OCI-LY7 (cell line): ENCODE data around the gene SNCA. TPM values are rescaled to one million over a fixed set of nuclear protein-coding genes. Genes with fewer than 3 reads are reported as not detected.

Experiments
- BruUV-seq: library from RNA; stranded (reverse); fragments of 400-500 nt; replicated peaks from 2 replicates; lab custom pipeline; 2021; lab: Mats Ljungman, UMichigan
- CTCF ChIA-PET: fragments of 300-600 bp; sonication (Branson Sonifier 250); formaldehyde crosslinking; loops from one replicate; lab custom pipeline; 2022; ENCODE audit warnings: antibody characterized with exemption; ENCODE audit not compliant: unreplicated experiment; lab: Charles Lee
- POLR2A ChIA-PET: fragments of 300-600 bp; sonication (Branson Sonifier 250); formaldehyde crosslinking; loops from one replicate; lab custom pipeline; 2022; ENCODE audit warnings: antibody characterized with exemption; lab: Charles Lee
- DNase-seq: peaks from one replicate; pipeline ENCODE4 v3.0.0-alpha.2; 2015; ENCODE audit warnings: low spot score
- H2AFZ ChIP-seq: fragments of 200-600 bp; sonication (generic), shearing (Covaris generic); 2 replicates; pipeline ENCODE4 v1.6.1; 2014; ENCODE audit warnings: mild to moderate bottlenecking, antibody characterized with exemption, low read length, moderate library complexity
- H3K27ac ChIP-seq: fragments of 200-600 bp; sonication (generic); 2 replicates; pipeline ENCODE4 v1.5.1; 2014; ENCODE audit warnings: mixed run types, low read depth, mild to moderate bottlenecking, moderate library complexity, low read length, inconsistent platforms; ENCODE audit not compliant: poor library complexity, severe bottlenecking
- H3K36me3 ChIP-seq: fragments of 200-600 bp; sonication (generic); 2 replicates; pipeline ENCODE4 v1.6.1; 2014; ENCODE audit warnings: mild to moderate bottlenecking, antibody characterized with exemption, low read length, moderate library complexity, mixed read lengths; ENCODE audit not compliant: insufficient read depth
- H3K4me1 ChIP-seq: fragments of 200-600 bp; sonication (generic); 2 replicates; pipeline ENCODE4 v1.5.1; 2014; ENCODE audit warnings: mild to moderate bottlenecking, low read length; ENCODE audit not compliant: insufficient read depth, poor library complexity, severe bottlenecking
- H3K4me2 ChIP-seq: fragments of 200-600 bp; sonication (generic); 2 replicates; pipeline ENCODE4 v1.6.1; 2014; ENCODE audit warnings: mild to moderate bottlenecking, low read length
- H3K4me3 ChIP-seq: fragments of 200-600 bp; sonication (generic); 2 replicates; pipeline ENCODE4 v1.5.1; 2014; ENCODE audit warnings: mild to moderate bottlenecking, low read depth, low read length; ENCODE audit not compliant: poor library complexity, severe bottlenecking
- H3K79me2 ChIP-seq: fragments of 200-600 bp; sonication (generic); 2 replicates; pipeline ENCODE4 v1.6.1; 2016; ENCODE audit warnings: low read depth, mild to moderate bottlenecking, low read length, moderate library complexity, mixed read lengths; ENCODE audit not compliant: insufficient read depth
- H3K9me2 ChIP-seq: fragments of 200-600 bp; sonication (generic); 2 replicates; pipeline ENCODE4 v1.6.1; 2016; ENCODE audit warnings: mild to moderate bottlenecking, low read length, mixed read lengths; ENCODE audit not compliant: insufficient read depth
- H3K9me3 ChIP-seq: fragments of 200-600 bp; sonication (generic); 2 replicates; pipeline ENCODE4 v1.6.1; 2014; ENCODE audit warnings: mild to moderate bottlenecking, mixed run types, low read length, mixed read lengths
- H4K20me1 ChIP-seq: fragments of 200-600 bp; sonication (generic); 2 replicates; pipeline ENCODE4 v1.6.1; 2014; ENCODE audit warnings: mild to moderate bottlenecking, antibody characterized with exemption, low read length, moderate library complexity, mixed read lengths; ENCODE audit not compliant: insufficient read depth
- EZH2phosphoT487 ChIP-seq: fragments of 200-600 bp; sonication (generic); IDR thresholded peaks from 2 replicates; pipeline ENCODE4 v1.6.1; 2018; ENCODE audit warnings: low read depth, borderline replicate concordance, mild to moderate bottlenecking, mixed run types, antibody characterized with exemption, low read length, moderate library complexity, mixed read lengths
- intact Hi-C: fragments of 100-400 bp; cut with micrococcal nuclease; formaldehyde crosslinking; loops from one replicate; pipeline ENCODE4 v1.10.0; 2022; ENCODE audit not compliant: unreplicated experiment
- total RNA-seq, 2 experiments: library from RNA; depleted of rRNA in 1 of 2; stranded (reverse); fragments of >200 nt in 1 of 2; shearing (Covaris generic) in 1 of 2; gene quantifications; 2 replicates each; pipeline ENCODE4 v1.2.3, GENCODE V29; 2014 to 2022
- TF ChIP-seq, protein P1 (sequence below): fragments of 200-600 bp; sonication (generic); conservative IDR thresholded peaks from 2 replicates; pipeline ENCODE4 v1.5.1; 2014; ENCODE audit warnings: mild to moderate bottlenecking, antibody characterized with exemption, low read length, moderate library complexity, mixed read lengths

The SNCA gene
- total RNA-seq, 2 experiments from 2014 or later, result not detected

DNA sequence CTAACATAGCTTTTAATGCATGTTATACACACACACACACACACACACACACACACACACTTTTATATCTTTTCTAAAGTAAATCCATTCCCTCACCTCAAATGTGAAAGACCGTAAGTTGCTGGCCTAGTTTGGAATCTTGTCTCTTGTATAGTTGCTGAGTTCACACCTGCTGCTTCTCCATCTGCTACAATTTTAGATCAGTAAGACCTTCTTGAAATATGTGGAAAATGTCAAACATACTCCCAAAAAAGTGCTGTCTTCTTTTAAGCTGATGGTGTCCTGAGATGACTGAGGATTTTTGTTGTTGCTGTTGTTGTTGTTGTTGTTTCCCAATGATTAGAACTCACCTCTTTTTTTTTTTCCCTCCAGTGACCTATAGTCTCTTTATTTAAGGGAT is 121.3 kb downstream of the SNCA start:
- ChIA-PET POLR2A (no interaction called here), CTCF (no interaction called here)
- Histone ChIP-seq H3K4me1 (no peaks in the 10 kb centered on the region), H3K79me2 (no peaks in the 10 kb centered on the region), H3K27ac (no peak overlapping the region), H3K9me3 (no peaks in the 10 kb centered on the region), H3K36me3 (no peaks in the 10 kb centered on the region), H3K9me2 (no peaks in the 10 kb centered on the region), H3K4me2 (no peak overlapping the region), H2AFZ (no peak overlapping the region), H3K4me3 (no peak overlapping the region), H4K20me1 (no peaks in the 10 kb centered on the region)
- no peak for DNase-seq
- no TSS peak for BruUV-seq
- intact Hi-C loops, result no loop called here
- no peak for TF ChIP-seq EZH2phosphoT487
- TF ChIP-seq, protein P1, sequence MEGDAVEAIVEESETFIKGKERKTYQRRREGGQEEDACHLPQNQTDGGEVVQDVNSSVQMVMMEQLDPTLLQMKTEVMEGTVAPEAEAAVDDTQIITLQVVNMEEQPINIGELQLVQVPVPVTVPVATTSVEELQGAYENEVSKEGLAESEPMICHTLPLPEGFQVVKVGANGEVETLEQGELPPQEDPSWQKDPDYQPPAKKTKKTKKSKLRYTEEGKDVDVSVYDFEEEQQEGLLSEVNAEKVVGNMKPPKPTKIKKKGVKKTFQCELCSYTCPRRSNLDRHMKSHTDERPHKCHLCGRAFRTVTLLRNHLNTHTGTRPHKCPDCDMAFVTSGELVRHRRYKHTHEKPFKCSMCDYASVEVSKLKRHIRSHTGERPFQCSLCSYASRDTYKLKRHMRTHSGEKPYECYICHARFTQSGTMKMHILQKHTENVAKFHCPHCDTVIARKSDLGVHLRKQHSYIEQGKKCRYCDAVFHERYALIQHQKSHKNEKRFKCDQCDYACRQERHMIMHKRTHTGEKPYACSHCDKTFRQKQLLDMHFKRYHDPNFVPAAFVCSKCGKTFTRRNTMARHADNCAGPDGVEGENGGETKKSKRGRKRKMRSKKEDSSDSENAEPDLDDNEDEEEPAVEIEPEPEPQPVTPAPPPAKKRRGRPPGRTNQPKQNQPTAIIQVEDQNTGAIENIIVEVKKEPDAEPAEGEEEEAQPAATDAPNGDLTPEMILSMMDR, result no peak

DNA sequence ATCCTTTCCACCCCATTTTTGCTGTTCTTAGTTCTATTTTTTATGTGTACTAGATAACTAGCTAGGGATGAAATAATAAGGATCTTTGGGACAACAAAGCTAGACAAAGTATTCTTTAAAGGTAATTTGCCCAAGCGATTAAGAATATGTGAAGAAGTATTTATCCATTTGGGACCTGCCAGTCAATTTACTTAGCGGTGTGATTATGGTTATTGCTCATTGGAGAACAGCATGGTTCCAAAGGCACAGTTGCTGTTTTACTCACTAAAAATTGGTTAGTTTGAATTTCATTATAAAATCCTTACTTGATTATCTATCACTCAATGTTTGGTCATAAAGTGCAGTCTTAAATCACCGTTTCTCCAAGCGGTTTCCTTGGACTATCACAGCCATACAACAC is 124.1 kb downstream of the SNCA start:
- no TSS peak for BruUV-seq
- H3K27ac ChIP-seq, result no peak overlapping the region
- H2AFZ ChIP-seq, result no peak overlapping the region
- no peak for DNase-seq
- H3K9me2 ChIP-seq, result no peaks in the 10 kb centered on the region
- no peaks in the 10 kb centered on the region for H4K20me1 ChIP-seq
- H3K79me2 ChIP-seq, result no peaks in the 10 kb centered on the region
- ChIA-PET POLR2A (interaction anchor here (1.5 kb wide), 1 partner anchor 12 kb away, joined by 6 read pairs; no protein-coding TSS in a partner anchor), CTCF (no interaction called here)
- no peak overlapping the region for H3K4me3 ChIP-seq
- H3K9me3 ChIP-seq, result no peaks in the 10 kb centered on the region
- no peak overlapping the region for H3K4me2 ChIP-seq
- no peaks in the 10 kb centered on the region for H3K36me3 ChIP-seq
- intact Hi-C loops, result no loop called here
- H3K4me1 ChIP-seq, result no peaks in the 10 kb centered on the region
- TF ChIP-seq, protein P1, result no peak
- TF ChIP-seq EZH2phosphoT487, result no peak

DNA sequence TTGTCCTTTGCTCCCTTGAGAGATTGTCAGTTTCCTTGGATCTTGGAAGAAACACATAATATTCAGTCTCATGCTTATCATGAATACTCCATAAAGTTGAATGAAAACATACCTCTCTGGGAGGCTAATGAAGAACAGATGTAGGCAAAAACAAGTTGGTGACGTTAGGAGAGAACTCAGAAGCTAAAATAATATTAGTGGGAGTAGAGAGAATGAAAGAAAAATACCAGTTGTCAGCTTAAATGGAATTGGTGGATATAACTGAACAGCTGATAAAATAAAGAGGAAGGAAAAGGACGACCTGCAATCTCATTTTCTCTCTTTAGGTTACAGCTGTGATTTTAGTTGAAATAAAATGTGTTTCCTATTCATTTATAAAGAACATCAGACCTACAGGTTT is 124.8 kb downstream of the SNCA start:
- H3K79me2 ChIP-seq, result no peaks in the 10 kb centered on the region
- TF ChIP-seq, protein P1, result no peak
- no peak for TF ChIP-seq EZH2phosphoT487
- intact Hi-C loops, result no loop called here
- no peaks in the 10 kb centered on the region for H4K20me1 ChIP-seq
- no peak overlapping the region for H3K4me3 ChIP-seq
- H3K9me3 ChIP-seq, result no peaks in the 10 kb centered on the region
- DNase-seq, result no peak
- H3K4me2 ChIP-seq, result no peak overlapping the region
- BruUV-seq, result no TSS peak
- H3K36me3 ChIP-seq, result no peaks in the 10 kb centered on the region
- H3K4me1 ChIP-seq, result no peaks in the 10 kb centered on the region
- ChIA-PET CTCF (no interaction called here), POLR2A (interaction anchor here (0.5 to 1.5 kb wide), 3 partner anchors 11 to 663 kb away, joined by 3 to 6 read pairs (median 3); no protein-coding TSS in a partner anchor)
- H3K27ac ChIP-seq, result no peak overlapping the region
- H3K9me2 ChIP-seq, result no peaks in the 10 kb centered on the region
- no peak overlapping the region for H2AFZ ChIP-seq
